Nucleus accumbens (tissue), 56 donors: ENCODE measurements around the gene PBXIP1.
"Not testable (repeated sequence)": the region's sequence is repeated elsewhere in the genome, so short reads cannot be mapped to it uniquely, and the experiment has no call there.

Experiments used
- DNase-seq, 56 donors: peaks; one replicate each; lab custom pipeline; 2025; lab: John Stamatoyannopoulos, UW

PBXIP1 gene

GRCh38 chr1:154996966-154997701, 41.2 kb upstream of the PBXIP1 start:
- no peak for DNase-seq

- peak in 12 of 56 donors; percentile 5 to 61 (median 20) for DNase-seq
These were observed 39.5 kb upstream of the PBXIP1 start for GRCh38 chr1:154995301-154995983.

DNA sequence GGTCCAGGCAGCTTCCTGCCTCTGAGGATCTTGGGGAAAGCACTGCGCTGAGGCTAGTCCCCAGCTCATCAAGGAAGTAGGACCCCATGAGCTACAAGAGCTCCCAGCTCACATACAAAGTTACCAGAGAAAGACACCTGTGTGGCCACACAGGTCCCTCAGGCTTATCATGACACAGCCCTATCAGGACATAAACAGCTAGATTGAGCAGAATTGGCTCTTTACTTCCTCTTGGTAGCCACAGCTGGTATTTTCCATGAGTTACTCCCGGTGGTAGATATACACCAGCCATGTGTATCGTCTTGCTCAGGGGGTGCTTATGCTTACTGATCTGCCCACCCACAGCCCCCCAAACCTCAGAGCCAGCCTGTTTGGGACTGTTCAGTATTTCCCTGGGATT, 38.7 kb upstream of the PBXIP1 start:
- DNase-seq: no peak

DNA sequence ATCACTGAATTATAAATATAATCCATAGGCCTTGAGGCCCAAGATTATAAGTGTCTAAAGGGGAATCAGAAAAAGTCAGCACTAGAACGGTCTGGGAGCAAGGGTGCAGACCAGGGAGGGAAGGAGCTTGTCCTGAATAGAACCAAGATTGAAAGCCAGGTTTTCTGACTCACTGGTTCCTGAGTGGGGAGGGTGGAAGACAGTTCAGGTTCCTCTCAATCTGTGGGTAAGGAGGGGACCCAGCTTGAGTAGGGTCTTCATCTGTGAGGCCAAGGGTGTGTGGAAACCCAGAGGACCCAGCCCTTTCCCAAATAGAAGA, 38.3 kb upstream of the PBXIP1 start:
- DNase-seq: no peak

GRCh38 chr1:154993572-154994268, 37.8 kb upstream of the PBXIP1 start, which contains the start of gene LENEP:
Gene LENEP, plus strand, starts transcription at chr1:154993586. Its CDS starts 22 bp downstream, at chr1:154993608.
- no peak for DNase-seq

DNA sequence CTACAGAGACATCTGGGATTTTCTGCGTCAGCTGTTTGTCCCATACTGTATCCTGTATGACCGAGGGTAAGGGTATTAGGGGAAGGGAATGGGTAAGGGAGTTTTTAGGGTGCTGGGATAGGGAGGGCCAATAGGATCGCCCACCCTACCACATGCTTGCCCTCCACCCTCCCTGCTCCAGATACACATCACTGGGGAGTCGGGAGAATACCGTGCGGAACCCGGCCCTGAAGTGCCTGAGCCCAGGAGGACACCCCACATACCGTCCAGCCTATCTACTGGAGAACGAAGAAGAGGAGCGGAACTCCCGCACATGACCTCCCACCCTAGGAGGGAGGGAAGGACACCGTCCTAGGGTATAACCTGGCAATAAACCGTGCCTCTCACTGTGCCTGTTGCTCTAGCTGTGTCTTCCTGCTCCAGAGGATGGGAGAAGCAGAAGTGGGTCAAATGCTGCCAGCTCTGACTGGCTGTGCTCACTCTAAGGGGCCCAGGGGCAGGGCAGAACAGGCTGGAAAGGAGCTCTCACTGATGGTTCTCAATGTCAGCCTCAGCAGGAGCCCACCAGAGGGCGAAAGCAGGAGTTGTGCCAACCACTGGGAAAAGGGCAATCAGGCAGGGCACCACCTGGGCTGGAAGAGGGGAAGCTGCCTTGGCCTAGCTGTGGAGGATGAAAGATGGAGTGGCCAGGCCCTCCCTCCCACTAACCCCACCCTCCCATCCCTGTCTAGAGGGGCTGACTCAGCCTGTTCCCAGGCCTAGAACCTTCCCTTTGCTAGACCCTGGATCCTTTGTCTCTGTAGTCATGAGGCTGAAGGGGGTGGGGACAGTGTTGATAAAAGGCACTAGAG, 37.0 kb upstream of the PBXIP1 start:
- peak in 1 of 56 donors; percentile 12 for DNase-seq

DNA sequence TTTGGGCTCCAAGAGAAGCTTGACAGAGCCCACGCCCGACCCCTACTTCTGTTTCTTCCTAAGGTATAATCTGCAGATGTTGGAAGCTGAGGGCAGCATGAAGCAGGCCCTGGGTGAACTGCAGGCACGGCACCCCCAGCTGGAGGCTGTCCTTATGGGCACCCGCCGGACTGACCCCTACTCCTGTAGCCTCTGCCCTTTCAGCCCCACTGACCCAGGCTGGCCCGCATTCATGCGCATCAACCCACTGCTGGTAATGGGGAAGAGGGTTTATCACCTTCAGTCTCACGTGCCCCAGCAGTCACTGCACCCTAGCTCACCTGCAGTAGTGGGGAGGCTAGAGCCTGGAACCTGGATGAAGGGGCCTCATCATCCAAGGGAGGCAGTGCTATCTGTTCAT, 34.4 kb upstream of the PBXIP1 start:
- DNase-seq: no peak

DNA sequence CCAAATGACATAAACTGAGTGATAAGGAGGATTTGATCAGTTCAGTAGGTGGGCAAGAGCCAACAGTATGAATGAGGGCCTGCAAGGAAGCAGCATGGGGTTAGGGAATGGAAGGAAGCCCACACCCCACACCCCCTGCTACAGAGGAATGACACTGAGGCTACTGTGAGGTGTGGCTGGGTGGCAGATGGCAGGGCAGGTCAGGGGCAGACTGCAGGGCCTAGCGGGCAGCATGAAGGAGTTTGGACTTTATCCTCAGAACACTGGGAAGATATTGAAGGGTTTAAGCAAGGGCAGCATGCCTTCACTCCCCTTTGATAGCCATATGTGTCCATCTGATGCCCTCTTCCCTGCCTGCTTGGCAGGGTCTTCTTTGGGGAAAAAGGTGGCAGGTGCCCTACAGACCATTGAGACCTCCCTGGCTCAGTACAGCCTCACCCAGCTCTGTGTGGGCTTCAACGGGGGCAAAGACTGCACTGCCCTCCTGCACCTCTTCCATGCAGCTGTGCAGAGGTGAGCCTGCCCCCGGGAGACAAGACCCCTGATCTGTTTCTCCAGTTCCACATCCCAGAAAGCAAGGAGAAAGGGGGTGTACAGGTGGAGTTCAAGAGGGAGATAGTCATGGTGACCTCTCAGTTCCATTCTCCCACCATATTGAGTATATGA, 33.4 kb upstream of the PBXIP1 start:
- no peak for DNase-seq

DNA sequence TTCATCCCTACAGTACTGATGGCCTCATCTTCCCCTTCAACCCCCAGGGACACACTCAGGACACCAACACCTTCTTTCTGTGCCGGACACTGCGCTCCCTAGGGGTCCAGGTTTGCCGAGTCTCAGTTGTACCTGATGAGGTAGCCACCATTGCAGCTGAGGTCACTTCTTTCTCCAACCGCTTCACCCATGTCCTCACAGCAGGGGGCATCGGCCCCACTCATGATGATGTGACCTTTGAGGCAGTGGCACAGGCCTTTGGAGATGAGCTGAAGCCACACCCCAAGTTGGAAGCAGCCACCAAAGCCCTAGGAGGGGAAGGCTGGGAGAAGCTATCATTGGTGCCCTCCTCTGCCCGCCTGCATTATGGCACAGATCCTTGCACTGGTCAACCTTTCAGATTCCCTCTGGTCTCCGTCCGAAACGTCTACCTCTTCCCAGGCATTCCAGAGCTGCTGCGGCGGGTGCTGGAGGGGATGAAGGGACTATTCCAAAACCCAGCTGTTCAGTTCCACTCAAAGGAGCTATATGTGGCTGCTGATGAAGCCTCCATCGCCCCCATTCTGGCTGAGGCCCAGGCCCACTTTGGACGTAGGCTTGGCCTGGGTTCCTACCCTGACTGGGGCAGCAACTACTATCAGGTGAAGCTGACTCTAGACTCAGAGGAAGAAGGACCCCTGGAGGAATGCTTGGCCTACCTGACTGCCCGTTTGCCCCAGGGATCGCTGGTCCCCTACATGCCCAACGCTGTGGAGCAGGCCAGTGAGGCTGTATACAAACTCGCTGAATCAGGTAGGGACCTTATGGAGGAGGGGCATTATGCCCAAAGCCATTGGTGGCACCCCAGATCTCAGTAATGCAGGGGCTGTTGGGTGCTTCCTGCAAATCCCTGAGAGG, 32.4 kb upstream of the PBXIP1 start:
- no peak for DNase-seq

DNA sequence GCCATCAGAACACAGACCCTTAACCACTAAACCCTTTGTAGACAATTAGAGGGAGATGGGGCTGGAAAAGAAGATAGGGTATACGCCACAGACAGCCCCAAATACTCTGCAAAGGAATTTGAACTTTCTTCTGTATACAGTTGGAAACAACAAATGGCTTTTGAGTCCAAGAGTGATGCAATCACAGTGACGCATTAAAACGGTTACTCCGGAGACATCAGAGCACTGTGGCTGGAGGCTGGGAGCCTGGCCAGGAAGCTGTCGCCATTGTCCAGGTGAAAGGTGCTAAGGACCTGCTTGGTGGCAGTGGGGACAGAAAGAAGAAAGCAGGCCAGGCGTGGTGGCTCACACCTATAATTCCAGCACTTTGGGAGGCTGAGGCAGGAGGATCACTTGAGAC, 31.4 kb upstream of the PBXIP1 start:
- DNase-seq: no peak

DNA sequence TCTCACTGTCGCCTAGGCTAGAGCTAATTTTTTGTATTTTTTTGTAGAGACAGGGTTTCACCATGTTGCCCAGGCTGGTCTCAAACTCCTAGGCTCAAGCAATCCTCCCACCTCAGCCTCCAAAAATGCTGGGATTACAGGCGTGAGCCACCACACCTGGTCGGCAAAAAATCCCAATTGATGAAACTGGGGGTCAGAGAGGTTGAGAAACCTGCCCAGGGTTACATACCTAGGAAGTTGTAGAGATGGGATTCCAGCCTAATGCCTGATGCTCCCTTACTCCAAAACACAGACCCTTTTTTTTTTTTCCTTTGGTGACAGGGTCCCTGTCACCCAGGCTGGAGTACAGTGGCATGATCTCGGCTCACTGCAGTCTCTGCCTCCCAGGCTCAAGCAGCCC, 30.8 kb upstream of the PBXIP1 start:
- DNase-seq: not testable (repeated sequence)

DNA sequence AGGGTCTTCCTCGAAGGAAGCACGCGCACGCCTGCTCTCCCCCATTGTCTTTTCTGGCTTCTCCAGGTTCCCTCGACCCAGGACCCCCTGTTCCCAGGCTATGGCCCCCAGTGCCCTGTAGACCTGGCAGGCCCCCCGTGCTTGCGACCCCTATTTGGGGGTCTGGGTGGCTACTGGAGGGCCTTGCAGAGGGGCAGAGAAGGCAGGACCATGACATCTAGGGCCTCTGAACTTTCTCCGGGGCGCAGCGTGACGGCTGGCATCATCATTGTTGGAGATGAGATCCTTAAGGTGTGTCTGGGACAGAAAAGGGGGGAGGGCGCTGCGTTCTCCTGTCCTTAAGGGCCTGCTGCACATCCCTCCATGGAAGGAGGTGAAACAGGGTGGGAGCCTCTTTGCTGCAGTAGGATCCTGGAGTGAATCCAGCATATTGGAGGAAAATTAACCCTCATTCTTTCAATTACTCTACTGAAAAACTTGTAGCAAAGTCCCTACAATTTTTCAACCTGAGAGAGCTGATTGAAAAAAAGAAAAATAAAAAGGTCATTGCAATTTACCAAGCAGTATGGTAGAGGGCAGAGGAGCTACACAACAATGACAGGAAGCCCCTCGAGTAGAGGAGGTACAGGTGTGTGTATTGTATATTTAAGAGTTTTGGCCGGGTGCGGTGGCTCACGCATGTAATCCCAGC, 28.0 kb upstream of the PBXIP1 start:
- DNase-seq: no peak

DNA sequence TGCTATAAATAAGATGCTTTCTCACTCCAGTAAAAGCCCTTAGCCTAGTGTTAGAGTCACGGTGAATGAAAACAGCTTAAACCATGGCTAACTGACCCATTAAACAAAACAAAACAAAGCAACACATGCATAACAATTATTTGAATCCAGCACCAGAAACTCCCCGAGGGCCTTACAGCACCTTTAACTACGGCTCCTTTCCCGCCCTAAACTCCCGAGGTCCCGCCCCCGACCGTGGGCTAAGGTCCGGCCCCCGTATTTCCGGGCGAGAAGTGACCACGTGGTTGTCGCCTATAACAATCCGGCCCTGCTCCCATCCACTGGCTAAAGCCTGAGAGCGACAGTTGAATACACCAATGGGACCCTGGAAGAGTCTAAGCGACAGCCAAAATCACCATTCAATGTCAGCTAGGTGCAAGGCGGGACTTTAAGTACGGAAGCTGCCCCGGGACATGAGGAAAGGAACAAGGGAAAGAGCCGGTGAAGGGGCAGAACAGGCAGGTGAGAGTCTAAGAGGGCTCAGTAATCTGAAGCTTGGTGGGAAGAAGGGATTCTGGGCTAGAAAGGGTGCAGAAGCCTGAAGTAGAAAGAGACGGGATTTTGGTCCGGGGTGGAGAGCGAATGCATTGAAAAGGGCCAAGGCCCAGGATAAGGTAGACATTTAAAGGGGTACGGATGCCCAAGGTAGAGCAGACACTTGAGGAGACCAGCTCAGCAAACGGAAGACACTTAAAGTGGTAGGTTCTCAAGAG, 27.2 kb upstream of the PBXIP1 start, which contains the start of gene FLAD1:
TSS of gene FLAD1 (plus strand) at position 448 of the 752 bp plus-strand sequence. CDS start 351 bp downstream, outside the sequence.
- peak; percentile 79 to 98 (median 95) for DNase-seq

DNA sequence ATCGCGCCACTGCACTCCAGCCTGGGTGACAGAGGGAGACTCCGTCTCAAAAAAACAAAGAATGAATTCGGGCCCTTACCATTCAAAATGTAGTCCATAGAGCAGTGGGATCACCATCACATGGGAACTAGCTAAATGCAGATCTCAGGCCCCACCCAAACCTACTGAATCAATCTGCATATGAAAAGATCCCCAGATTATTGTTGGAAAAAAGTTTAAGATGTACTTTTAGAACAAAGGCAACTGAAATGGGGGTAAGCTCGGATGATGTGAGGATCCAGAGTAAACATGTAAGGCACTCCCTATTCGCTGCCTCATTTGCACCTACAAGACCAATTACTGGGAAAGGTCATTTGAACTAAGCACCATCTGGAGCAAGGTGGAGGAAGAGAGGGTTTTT, 26.4 kb upstream of the PBXIP1 start:
- no peak for DNase-seq

- DNase-seq: no peak
These were observed 22.5 kb upstream of the PBXIP1 start for GRCh38 chr1:154978360-154978759.

DNA sequence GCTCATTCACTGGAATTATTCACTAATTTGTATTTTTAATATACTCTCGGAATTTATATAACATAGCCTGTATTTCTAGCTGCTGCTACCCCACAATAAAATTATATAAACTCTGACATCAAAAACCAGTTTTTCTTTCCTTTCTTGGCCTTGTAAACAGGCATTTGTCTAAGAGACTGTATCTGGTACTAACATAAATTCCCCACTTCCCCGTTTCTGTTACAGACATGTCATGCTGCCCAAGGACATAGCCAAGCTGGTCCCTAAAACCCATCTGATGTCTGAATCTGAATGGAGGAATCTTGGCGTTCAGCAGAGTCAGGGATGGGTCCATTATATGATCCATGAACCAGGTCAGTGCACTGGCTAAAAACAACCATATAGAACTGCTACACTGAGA, 21.9 kb upstream of the PBXIP1 start:
- DNase-seq: not testable (repeated sequence)

GRCh38 chr1:154975409-154976059, 19.6 kb upstream of the PBXIP1 start:
- peak in 18 of 56 donors; percentile 6 to 43 (median 22) for DNase-seq
